ENCODE data around the gene GOLT1B.

GOLT1B gene

DNA sequence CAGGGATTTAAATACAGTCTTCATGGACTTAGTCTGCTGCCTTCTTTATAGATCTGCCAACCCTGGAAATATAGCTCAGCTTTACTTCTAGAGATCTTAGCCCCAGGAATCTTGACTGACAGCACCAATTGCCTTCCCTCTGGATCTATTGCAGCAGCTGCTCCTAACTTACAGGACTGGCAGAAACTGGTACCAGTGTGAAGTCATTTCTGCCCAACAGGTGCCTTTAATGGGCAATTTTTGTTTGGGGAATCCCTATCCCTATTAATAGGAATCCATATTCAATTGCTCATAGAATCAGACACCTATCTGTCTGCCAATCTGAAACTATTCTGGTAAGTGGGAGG, 51.7 kb downstream of the GOLT1B start:
- no peaks in the 10 kb centered on the region for H4K20me1 ChIP-seq
- no peak for TF ChIP-seq Cebpa-rat (IDR thresholded peaks at IDR 0.05)
- H3K4me3 ChIP-seq, result no peak overlapping the region
- H3K36me3 ChIP-seq, result no peaks in the 10 kb centered on the region
- no peak overlapping the region for H3K4me2 ChIP-seq
- peaks cover 9% of the 10 kb centered on the region for H3K4me1 ChIP-seq
- H3K27me3 ChIP-seq, result no peaks in the 10 kb centered on the region
- H3K27ac ChIP-seq, result no peak overlapping the region
- peaks cover 4% of the 10 kb centered on the region; the same call in 1 of the 2 replicates for H3K9me3 ChIP-seq
- no peak overlapping the region for H3K9ac ChIP-seq

DNA sequence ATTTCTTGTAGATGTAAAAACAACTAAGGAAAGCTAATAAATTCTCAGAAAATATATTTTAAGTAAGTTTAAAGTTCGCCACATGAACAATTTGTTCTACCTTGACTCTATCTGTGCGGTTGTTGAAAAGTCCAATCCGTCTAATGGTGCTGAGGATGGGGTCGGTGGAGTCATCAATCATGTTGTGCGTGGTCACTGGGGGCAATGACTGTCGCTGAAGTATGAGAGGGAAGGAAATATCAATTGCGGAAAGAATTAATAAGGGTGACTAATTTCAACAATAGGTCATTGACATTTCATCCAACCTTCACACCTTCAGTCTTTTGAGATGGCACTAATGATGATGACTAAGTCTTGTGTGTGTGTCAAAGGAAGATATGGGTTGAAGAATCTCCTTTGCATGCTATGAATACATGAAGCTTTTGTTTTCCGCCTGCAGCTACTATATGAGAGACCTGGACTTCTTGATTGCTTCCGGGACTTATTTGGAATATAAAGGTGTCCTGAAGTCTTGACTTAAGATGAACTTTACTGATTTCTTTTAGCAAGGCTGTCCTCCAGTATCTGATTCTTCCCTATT, 56.6 kb downstream of the GOLT1B start:
- H4K20me1 ChIP-seq, result no peaks in the 10 kb centered on the region
- no peak overlapping the region for H3K4me2 ChIP-seq
- no peak overlapping the region for H3K9ac ChIP-seq
- H3K27ac ChIP-seq, result no peak overlapping the region
- H3K27me3 ChIP-seq, result no peaks in the 10 kb centered on the region
- H3K9me3 ChIP-seq, result peaks cover 4% of the 10 kb centered on the region; the same call in 1 of the 2 replicates
- no peaks in the 10 kb centered on the region for H3K36me3 ChIP-seq
- no peak for TF ChIP-seq Cebpa-rat (IDR thresholded peaks at IDR 0.05)
- H3K4me1 ChIP-seq, result no peaks in the 10 kb centered on the region
- no peak overlapping the region for H3K4me3 ChIP-seq

DNA sequence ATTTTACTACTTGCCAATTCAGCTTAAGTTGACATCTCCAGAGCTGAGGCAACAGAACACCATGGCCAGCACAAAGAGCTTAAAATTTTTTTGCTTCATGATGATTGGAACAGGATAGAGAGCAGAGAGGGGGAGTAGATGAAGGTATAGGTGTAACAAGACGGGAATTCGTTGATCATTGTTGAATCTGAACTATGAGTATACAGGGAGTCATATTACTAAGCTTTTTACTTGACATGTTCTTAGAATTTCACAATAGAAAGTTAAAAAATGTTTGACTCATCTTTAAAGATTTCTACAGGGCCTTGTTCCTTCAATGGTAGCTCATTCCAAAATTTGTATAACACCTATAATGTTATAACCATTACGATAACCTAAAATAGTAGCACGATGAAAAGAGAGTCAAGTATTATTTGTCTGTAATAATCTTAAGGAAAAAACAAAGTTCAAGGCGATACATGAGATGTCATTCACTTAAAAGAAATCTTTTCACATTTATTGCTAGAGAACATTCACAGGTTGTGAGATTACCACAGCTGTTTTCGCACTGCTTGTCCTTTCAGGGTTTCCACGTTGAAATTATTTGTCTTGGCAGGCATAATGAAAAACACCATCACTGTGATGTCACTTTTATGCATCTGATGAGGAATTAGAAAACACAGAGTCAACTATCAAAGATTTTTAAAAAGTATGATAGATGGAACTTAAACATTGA, 58.4 kb downstream of the GOLT1B start:
- H3K4me1 ChIP-seq, result no peaks in the 10 kb centered on the region
- H3K9ac ChIP-seq, result no peak overlapping the region
- H3K36me3 ChIP-seq, result no peaks in the 10 kb centered on the region
- no peaks in the 10 kb centered on the region for H3K27me3 ChIP-seq
- no peak overlapping the region for H3K4me3 ChIP-seq
- no peaks in the 10 kb centered on the region for H3K9me3 ChIP-seq
- no peak overlapping the region for H3K4me2 ChIP-seq
- no peak overlapping the region for H3K27ac ChIP-seq
- no peak for TF ChIP-seq Cebpa-rat (IDR thresholded peaks at IDR 0.05)
- H4K20me1 ChIP-seq, result no peaks in the 10 kb centered on the region

DNA sequence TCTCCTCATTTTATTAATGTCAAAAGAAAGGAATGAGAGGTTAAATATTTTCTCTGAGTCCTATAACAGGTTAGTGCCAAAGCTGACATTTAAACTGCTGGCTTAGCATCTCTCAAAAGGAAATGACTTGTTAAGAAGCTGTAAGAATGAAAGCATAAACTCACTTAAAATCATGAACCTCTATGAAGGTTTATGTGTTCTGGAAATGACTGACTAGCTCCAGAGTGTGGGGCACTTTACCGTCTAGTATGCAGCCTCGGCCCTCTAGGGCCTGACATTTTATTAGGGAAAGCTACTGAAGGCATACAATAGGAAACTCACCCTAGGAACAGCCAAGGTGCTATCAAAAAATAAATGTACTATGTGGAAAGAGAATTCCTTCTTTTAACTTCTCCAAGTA, 59.6 kb downstream of the GOLT1B start:
- H3K9me3 ChIP-seq, result no peaks in the 10 kb centered on the region
- H3K36me3 ChIP-seq, result no peaks in the 10 kb centered on the region
- no peaks in the 10 kb centered on the region for H3K4me1 ChIP-seq
- no peak overlapping the region for H3K27ac ChIP-seq
- no peaks in the 10 kb centered on the region for H4K20me1 ChIP-seq
- no peak overlapping the region for H3K9ac ChIP-seq
- H3K27me3 ChIP-seq, result no peaks in the 10 kb centered on the region
- TF ChIP-seq Cebpa-rat (IDR thresholded peaks at IDR 0.05), result no peak
- no peak overlapping the region for H3K4me2 ChIP-seq
- H3K4me3 ChIP-seq, result no peak overlapping the region

DNA sequence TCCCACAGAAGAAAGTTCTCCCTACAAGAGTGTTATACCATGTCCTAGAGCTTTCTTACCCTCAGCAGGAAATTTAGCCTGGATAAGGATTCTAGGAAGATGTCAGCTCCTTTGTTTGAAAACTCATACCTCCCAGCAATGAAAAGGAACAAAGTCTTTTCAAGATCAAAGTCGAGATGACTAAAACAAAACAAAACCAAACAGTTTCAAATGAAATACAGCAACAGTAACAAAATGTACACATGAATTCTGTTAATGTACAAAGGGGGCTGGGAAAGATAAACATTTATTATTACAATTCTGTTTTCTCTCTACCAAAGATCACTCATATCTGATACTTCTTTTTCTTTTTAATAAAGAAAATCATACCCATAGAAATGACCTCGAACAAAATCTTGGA, 61.3 kb downstream of the GOLT1B start:
- Histone ChIP-seq H3K9me3 (no peaks in the 10 kb centered on the region), H3K9ac (no peak overlapping the region), H3K4me3 (no peak overlapping the region), H3K4me1 (no peaks in the 10 kb centered on the region), H3K4me2 (no peak overlapping the region), H3K36me3 (no peaks in the 10 kb centered on the region), H3K27ac (no peak overlapping the region), H4K20me1 (no peaks in the 10 kb centered on the region), H3K27me3 (no peaks in the 10 kb centered on the region)
- no peak for TF ChIP-seq Cebpa-rat (IDR thresholded peaks at IDR 0.05)

DNA sequence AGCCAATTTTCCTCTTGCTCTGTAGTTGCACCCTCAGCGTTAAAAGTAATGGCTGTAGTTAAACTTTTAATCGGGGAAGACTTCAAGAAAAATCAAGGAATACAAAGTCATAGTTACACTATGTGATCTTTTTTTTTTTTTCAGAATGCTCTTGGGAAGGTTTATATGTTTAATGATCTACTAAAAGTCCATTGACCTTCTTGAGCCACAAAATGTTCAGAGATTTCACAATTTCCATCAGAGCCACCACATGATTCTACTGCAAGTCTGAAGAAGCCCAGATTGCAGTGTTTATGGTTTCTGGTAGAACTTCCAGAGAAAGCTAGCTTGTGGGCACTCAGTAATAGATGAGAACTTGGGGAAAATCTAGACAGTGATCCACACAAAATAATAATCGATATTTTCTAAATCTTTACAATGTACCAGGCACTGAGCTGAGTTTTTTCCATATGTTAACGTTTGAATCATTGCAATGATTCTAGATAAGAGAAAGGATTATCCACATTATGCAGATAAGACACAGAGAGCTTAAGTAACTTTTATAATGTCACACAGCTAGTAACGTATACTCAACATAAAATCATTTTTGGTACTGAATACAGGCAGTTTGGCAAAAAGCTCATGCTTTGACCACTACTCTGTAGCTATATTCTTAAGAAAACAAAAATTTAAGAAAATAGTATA, 64.8 kb downstream of the GOLT1B start:
- no peak overlapping the region for H3K9ac ChIP-seq
- H4K20me1 ChIP-seq, result no peaks in the 10 kb centered on the region
- no peak overlapping the region for H3K4me2 ChIP-seq
- no peaks in the 10 kb centered on the region for H3K27me3 ChIP-seq
- no peak overlapping the region for H3K27ac ChIP-seq
- no peak overlapping the region for H3K4me3 ChIP-seq
- no peaks in the 10 kb centered on the region for H3K36me3 ChIP-seq
- H3K4me1 ChIP-seq, result no peaks in the 10 kb centered on the region
- TF ChIP-seq Cebpa-rat (IDR thresholded peaks at IDR 0.05), result no peak
- H3K9me3 ChIP-seq, result no peaks in the 10 kb centered on the region

DNA sequence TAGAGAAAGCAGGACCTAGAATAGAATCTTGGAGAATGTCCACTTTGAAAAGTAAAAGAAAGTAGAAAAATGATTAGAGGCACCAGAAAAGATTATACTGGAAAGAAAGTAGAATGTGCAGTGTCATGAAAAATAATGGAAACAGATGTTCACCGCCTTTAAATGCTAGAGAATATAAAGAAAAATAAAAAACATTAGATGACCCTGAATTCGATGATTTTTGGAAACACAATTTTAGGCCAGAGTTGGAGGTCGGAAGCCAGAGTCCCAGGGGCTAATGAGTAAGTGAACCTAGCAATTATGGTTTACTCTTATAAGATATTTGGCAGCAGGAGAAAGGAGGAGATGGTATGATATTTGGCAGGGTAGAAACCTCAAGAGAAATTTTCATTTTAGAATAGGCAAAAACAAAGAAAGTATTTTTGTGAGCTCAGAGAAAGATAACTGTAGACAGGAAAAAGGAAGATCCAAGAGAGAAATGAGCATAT, 65.4 kb downstream of the GOLT1B start:
- no peaks in the 10 kb centered on the region for H3K4me1 ChIP-seq
- H3K36me3 ChIP-seq, result no peaks in the 10 kb centered on the region
- no peaks in the 10 kb centered on the region for H3K9me3 ChIP-seq
- H3K4me2 ChIP-seq, result no peak overlapping the region
- H3K27ac ChIP-seq, result no peak overlapping the region
- H3K27me3 ChIP-seq, result no peaks in the 10 kb centered on the region
- H3K9ac ChIP-seq, result no peak overlapping the region
- H4K20me1 ChIP-seq, result no peaks in the 10 kb centered on the region
- no peak overlapping the region for H3K4me3 ChIP-seq
- no peak for TF ChIP-seq Cebpa-rat (IDR thresholded peaks at IDR 0.05)

Data from BLaER1 (cell line).